SH-SY5Y (cell line): Measurements from ENCODE around the gene NRG3.

Source experiments
- GATA2 ChIP-seq: IDR thresholded peaks from 2 replicates; pipeline ENCODE4 v1.6.1; 2011; ENCODE audit warnings: mild to moderate bottlenecking, low read depth, low read length
- GATA3 ChIP-seq: IDR thresholded peaks from 2 replicates; pipeline ENCODE4 v1.6.1; 2011; ENCODE audit warnings: low read depth, mild to moderate bottlenecking, low read length, moderate library complexity

GRCh38 chr10:81873932-81874816 is 820 bp upstream of the NRG3 start:
- TF ChIP-seq GATA2 (no peak), GATA3 (no peak)
